ENCODE data around the gene BOC. TPM values are rescaled to one million over a fixed set of nuclear protein-coding genes. Genes with fewer than 3 reads are reported as not detected.

Gene BOC
- total RNA-seq, 1 donor from 2014 or later, result 0.33 TPM

DNA sequence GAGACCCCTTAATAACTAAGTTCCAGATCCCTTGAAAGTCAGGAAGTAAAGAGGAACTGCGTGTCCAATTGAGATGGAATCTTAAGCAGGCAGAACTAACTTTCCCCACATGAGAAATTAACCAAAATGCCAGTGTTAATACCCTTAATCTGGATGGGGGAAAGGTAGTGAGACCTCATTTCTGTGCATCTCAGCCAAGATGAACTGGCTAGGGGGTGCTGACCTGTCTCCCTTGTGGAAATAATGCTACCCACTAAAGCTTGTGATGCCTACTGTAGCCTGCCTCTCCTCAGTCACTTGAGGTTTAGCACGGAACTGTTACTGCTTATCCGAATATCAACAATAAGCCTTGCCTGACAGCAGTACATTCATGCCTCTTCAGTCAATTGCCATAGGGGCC lies 15.1 kb downstream of the BOC start:
- DNase-seq, result no peak
- Mint-ChIP-seq H3K4me1 (peaks cover 12% of the 10 kb centered on the region), H3K36me3 (ENCODE audit: low read depth) (no peaks in the 10 kb centered on the region), H3K27me3 (peaks cover 11% of the 10 kb centered on the region), H3K9me3 (no peaks in the 10 kb centered on the region), H3K27ac (no peak overlapping the region), H3K4me3 (no peak overlapping the region)
- TF ChIP-seq, protein P1, sequence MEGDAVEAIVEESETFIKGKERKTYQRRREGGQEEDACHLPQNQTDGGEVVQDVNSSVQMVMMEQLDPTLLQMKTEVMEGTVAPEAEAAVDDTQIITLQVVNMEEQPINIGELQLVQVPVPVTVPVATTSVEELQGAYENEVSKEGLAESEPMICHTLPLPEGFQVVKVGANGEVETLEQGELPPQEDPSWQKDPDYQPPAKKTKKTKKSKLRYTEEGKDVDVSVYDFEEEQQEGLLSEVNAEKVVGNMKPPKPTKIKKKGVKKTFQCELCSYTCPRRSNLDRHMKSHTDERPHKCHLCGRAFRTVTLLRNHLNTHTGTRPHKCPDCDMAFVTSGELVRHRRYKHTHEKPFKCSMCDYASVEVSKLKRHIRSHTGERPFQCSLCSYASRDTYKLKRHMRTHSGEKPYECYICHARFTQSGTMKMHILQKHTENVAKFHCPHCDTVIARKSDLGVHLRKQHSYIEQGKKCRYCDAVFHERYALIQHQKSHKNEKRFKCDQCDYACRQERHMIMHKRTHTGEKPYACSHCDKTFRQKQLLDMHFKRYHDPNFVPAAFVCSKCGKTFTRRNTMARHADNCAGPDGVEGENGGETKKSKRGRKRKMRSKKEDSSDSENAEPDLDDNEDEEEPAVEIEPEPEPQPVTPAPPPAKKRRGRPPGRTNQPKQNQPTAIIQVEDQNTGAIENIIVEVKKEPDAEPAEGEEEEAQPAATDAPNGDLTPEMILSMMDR (IDR thresholded peaks at IDR 0.05), result no peak
- intact Hi-C loops (cut with micrococcal nuclease), result no loop called here
- no peak for ATAC-seq (ENCODE audit: low read depth)
- CTCF ChIA-PET, result no interaction called here
- POLR2A ChIA-PET, result no interaction called here

DNA sequence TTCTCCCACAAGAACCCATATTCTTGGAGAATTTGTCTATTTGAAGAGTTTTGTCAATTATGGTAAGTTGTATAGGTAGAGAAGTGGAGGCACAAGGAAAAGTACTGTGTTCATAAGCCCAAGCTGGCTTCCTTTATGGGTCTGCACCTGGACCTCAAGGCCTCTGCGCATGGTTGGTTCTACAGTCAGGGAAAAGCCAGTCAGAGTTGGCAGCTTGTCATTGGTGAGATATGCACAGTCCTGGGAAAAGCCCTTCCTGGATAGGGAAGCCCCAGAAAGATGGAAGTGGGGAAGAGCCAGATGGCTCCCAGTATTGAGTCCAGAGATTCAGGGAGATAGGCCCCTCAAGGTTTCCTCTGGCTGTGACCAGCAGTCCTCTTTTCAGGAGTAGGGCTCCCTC lies 15.8 kb downstream of the BOC start:
- Mint-ChIP-seq H3K36me3 (ENCODE audit: low read depth) (no peaks in the 10 kb centered on the region), H3K4me1 (peaks cover 12% of the 10 kb centered on the region), H3K27ac (no peak overlapping the region), H3K27me3 (peaks cover 6% of the 10 kb centered on the region), H3K9me3 (no peaks in the 10 kb centered on the region), H3K4me3 (no peak overlapping the region)
- ChIA-PET CTCF (no interaction called here), POLR2A (no interaction called here)
- intact Hi-C loops (cut with micrococcal nuclease), result no loop called here
- no peak for DNase-seq
- no peak for ATAC-seq (ENCODE audit: low read depth)
- TF ChIP-seq, protein P1 (IDR thresholded peaks at IDR 0.05), result no peak

DNA sequence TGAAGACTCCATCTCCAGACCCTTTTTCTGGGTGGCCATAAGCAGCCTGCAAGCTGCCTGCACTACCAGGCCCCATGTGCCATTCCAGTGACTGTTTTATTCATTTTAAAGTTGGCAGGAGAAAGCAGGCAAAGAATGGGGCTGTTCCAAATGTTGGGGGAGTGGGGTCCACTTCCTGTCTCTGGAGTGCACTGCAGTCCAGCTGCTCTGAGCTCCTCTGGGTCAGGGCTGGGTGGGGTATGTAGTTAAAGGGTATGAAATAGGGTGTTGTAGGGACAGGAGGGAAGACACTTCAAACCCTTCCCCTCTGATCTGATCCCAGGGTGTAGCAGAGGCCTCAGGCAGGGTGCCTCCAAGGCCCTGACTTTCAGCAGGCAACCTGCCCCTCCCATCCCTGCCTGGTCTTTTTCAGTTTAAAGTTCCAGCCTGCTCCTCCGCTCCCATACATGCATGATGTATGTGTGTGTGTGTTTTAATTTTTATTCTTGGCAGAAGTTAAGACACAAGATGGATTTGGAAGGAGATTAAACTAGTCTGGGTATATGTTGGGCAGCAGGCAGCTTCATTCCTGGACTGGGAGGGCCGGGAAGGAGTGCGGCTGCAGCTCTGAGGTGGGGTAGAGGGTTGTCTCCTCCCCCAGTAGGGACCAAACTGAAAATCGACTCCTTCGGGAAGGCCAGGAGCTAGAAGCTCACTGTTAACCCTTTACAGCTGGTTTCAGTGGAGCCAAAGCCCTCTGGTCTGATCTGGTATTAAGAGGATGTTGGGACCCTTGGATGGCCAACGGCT lies 17.3 kb downstream of the BOC start:
- Mint-ChIP-seq H3K9me3 (no peaks in the 10 kb centered on the region), H3K4me3 (no peak overlapping the region), H3K27me3 (peaks cover 5% of the 10 kb centered on the region), H3K27ac (no peak overlapping the region), H3K36me3 (ENCODE audit: low read depth) (no peaks in the 10 kb centered on the region), H3K4me1 (peaks cover 8% of the 10 kb centered on the region)
- intact Hi-C loops (cut with micrococcal nuclease), result no loop called here
- ChIA-PET CTCF (no interaction called here), POLR2A (no interaction called here)
- no peak for ATAC-seq (ENCODE audit: low read depth)
- TF ChIP-seq, protein P1 (IDR thresholded peaks at IDR 0.05), result no peak
- DNase-seq, result no peak

DNA sequence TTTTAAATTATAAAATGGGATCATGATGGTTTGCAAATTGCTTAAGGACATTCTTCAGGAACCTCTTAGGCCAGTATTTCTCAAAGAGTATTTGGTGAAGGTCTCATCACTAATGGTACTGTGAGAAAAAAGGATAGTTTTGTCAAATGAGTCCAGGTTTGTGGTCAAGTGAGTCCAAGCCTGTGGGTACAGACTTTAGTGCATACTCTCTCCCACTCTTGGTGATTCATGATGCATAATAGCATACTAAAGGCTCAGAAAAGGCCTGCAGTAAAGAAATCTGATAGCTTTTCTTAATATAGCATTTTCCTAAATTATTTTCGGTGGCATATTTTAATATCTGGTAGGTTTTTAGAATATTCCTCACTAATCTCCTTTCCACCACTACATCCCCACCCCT lies 20.0 kb downstream of the BOC start:
- CTCF ChIA-PET, result no interaction called here
- DNase-seq (no peak), ATAC-seq (ENCODE audit: low read depth) (no peak)
- H3K4me1 Mint-ChIP-seq, result no peaks in the 10 kb centered on the region
- no peak overlapping the region for H3K27ac Mint-ChIP-seq
- no peaks in the 10 kb centered on the region for H3K36me3 Mint-ChIP-seq (ENCODE audit: low read depth)
- intact Hi-C loops (cut with micrococcal nuclease), result no loop called here
- no peaks in the 10 kb centered on the region for H3K9me3 Mint-ChIP-seq
- peaks cover 3% of the 10 kb centered on the region for H3K27me3 Mint-ChIP-seq
- TF ChIP-seq, protein P1 (IDR thresholded peaks at IDR 0.05), result no peak
- no peak overlapping the region for H3K4me3 Mint-ChIP-seq
- POLR2A ChIA-PET, result no interaction called here

DNA sequence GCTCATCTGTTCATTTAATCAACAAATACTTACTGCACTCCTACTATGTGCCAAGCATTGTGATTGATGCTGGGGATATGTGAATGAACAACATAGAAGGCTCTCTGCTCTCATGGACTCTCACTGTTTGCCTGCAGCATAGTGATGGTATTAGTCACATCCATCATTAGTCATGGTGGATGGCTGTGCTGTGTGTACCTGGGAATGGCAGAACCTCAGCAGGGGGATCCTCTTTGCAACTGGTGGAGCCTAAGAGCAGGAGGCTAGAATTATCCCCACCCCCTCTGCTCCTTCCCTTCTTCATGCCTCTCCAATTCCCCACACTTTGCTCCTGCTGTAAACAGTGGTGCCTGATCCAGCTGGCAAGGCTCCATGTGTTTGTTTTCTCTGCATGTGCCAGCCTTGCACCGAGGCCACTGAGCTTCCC lies 20.5 kb downstream of the BOC start:
- ATAC-seq (ENCODE audit: low read depth) (no peak), DNase-seq (no peak)
- Mint-ChIP-seq H3K9me3 (no peaks in the 10 kb centered on the region), H3K36me3 (ENCODE audit: low read depth) (no peaks in the 10 kb centered on the region), H3K27ac (no peak overlapping the region), H3K4me3 (no peak overlapping the region), H3K27me3 (peaks cover 3% of the 10 kb centered on the region), H3K4me1 (no peaks in the 10 kb centered on the region)
- POLR2A ChIA-PET, result no interaction called here
- TF ChIP-seq, protein P1 (IDR thresholded peaks at IDR 0.05), result no peak
- CTCF ChIA-PET, result no interaction called here
- intact Hi-C loops (cut with micrococcal nuclease), result no loop called here

Measured in activated B cell treated with CpG ODN at 0.5 μM for 24 hours (primary cell).